RKO (cell line): ENCODE measurements around the gene TPBGL.
A peak's percentile ranks its signal among the peaks of the same experiment; 100 is the strongest.

Source experiments
- DNase-seq: peaks from one replicate; pipeline ENCODE4 v3.0.0-alpha.2; 2016; ENCODE audit warnings: low spot score

TPBGL gene

DNA sequence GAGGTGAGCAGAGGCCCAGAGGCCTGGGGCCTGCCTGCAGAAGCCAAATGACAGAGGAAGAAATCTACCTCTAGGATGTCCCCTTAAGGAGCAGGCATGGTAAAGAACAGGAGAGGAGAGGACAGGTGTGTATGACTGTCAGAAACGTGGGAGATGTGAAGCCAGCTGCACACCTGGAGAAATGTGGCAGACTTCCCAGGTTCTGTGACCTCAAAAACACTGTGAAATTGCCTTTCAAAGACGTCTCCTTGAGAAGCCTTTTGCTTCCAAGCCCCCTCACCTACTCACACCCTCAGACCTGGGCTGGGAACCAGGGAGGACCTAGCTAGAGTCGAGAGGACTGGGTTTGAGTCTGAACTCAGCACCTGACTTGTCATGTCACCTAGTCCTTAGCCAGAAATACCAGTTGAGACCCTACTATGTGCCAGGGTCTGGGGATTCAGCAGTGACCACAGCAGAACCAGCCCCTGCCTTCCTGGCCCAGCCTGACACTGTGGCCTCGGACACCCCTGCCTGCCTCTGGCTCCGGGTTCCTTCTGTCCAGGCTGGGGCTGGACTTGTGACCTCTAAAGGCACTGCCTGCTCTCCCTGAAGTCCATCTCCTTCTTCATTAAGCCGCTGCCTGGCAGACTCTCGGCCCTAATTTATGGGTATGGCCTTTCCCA, 5.6 kb downstream of the TPBGL start:
- no peak for DNase-seq

DNA sequence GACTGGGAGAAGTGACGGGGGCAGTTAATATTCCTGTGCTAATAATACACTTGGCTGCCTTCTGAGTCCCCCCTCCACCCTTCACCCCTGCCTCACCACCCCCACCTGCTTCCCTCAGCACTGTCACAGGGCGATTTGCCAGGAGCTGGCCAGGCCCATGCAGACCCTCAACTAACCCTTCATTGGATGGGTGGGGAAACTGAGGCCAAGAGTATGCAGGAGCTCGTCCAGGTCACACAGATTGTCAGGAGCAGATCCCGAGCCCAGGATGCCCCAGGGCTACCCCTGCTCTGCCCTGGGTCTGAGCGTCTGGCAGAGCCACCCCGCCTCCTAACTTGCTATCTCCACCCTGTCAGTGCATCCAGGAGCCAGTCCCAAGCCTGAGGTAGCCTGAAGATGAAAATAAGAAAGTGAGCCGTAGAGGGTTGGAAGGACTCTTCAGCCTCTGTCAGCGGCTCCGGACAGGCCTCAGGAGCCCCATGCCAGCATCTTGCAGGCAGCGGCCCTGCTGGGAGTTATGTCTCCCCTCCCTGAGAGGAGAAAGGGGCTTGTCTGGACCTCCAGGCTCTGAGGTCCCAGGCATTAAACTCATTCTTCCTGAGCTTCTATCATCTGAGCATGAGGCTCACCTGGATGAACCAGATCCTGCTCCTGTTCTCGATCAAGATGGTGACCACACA, 6.2 kb downstream of the TPBGL start:
- no peak for DNase-seq

DNA sequence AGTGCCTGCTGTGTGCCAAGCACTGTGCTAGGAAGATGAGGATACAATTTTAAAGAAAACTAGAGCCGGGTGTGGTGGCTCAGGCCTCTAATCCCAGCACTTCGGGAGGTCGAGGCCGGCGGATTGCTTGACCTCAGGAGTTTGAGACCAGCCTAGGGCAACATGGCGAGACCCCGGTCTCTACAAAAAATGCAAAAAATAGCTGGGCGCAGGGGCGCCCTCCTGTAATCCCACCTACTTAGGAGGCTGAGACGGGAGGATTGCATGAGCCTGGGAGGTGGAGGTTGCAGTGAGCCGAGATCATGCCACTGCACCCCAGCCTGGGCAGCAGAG, 8.3 kb downstream of the TPBGL start:
- no peak for DNase-seq

DNA sequence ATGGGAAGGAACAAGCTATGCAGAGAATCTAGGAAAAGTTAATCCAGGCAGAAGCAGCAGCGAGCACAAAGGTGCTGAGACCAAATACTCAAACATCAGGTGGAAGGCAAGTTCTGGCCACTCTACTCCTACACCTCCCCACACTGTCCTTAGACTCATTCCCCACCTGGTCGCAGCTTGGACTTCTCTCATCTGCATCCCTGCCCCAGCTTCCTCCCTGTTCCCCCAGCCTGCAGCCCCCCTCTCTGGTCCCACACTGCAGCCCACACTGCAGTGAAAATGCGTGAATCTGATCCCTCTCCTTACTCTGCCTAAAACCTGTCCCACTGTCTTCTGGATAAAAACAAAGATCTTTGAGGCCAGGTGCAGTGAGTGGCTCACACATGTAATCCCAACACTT, 9.1 kb downstream of the TPBGL start:
- no peak for DNase-seq

DNA sequence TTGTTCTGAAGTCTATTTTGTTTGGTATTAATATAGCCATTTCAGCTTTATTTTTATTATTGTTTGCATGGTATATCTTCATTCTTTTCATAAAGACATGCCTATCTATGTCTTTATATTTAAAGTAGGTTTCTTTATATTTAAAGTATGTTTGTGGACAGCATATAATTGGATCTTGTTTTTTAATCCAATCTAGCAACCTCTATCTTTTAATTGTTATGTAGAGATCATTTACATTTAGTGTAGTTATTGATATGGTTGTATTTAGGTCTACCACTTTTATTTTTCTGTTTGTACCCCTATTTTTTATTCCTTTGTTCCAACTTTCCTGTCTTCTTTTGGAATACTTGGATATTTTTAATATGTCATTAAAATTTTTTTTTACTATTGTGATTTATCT, 13.8 kb downstream of the TPBGL start:
- no peak for DNase-seq

DNA sequence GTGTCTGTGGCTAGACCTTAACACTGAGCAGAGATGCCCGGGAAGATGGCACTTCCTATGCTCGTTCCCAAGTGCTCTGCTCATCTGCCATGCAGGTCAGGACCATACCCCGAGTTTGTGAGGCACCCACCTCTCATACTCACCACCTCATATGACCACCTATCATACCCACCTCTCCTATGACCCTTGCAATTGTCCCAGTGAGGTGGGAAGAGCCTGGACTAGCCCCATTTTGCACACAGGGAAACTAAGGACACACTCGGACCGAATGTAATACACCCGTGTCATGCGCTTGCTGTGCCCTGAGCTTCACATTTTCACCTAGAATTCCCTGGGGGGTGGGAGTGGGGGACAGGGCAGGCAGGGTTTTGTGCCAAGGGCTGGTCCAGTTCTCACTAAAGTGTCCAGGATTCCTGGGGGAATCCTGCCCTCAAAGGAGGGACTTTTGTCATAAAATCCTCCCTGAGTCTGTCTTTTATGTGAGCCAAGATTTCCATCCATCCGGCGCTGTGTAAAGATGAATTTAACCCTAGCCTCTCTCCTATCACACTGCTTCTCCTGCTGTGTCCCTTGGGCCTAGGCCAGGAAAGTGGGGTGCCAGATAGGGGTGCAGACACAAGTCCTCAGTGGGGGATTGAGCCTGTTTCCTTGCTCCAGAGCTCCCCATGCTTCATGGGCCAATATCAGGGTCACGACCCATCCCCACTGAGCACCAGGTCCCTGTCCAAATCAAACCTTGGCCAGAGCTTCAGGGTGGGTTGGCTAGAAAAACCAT, 20.0 kb downstream of the TPBGL start:
- DNase-seq = no peak

DNA sequence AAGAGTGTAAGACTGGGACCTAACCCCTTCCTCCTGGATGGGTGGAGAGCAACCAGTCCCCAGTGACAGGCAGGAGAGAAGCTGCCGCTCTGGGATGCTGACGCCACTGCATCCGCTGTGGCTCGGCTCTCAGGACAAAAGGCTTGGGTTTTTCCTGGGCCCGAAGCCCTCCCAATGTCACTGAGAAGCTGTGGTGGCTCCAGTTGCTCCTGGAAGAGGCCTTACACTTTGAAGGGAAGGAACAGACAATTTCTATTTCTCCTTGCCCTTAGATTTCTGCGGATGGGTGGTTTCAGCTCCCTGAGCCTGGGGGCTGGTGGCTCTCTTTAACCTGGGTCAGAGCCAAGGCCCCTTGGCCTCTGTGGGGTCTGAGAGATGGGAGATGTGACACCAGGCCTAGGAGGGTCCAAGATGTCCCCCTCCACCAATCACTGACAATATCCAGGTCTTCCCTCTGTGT, 21.4 kb downstream of the TPBGL start:
- DNase-seq = no peak

DNA sequence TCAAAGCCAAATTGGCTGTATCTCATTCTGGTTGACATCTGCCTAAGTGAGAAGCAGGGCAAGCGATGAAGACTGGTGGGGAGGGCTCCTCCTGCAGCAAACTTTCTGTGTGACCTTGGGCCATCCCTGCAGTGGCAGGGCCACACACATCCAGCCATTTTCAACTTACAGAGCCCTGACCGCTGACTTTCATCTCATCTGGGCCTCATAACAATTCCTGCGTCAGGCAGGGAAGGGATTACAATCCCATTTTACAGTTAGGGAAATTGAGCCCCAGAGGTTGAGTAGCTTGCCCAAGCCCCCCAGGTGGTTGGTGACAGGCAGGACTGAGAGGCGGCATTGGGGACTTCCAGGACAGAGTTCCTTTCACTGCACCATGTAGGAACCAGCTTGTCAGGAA, 21.9 kb downstream of the TPBGL start:
- no peak for DNase-seq

DNA sequence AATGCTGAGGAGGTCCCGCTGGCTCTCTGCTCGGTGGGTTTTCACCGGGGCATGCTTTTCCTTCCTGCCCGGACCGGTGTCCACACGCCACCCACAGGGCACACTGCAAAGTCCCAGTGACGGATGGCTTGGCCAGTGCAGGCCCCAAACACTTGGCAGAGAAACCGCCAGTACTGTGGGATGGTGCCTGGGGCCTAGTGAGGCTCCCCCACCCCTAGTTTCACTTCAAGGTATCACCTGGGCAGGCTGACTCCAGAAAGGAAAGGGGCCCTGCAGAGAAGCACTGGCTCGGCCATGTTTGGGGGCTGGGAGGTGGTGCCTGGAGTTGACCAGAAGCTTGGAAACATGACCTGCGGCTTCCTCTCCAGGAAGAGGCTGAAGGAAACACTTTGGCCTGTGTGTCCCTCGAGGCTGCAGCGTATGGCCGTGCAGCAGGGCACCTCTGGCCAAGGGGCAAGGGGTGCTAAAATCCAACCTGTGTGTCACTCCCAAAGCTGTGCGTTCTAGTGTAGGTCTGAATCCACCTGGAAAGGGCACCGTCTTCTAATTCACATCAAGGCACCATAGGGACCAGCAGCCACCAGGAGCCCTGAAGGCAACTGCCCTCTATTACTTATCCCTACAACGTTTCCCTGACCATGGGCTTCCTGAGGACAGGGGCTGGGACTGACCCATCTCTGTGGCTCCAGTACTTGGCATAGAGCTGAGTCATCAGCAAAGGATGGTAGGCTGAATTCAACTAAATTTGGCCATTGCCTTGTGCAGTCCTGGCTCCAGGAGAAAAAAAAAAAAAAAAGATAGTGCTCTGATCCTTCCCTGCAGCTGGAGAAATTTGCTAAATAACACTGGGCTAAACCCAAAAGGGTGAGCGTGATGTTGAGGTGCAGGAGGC, 22.6 kb downstream of the TPBGL start:
- DNase-seq = no peak

DNA sequence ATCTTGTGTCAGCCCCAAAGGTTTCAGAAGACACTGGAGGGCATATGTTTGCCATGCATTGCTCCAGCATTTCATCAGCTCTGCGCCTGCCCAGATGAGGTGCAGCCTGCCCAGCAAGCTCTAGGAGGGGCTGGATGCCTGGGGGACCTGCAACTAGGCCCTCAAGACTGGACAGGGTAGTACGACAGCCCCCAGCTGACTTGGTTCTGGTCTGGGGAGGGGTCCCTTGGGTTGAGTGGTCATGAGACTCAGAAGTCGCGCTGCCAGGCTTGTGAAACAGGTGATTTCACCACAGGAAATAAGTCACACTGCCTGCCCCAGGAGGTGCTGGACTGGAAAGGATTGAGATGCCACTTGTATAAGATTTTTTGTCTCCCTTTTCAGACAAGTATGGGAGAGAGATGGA, 23.4 kb downstream of the TPBGL start:
- DNase-seq = no peak

DNA sequence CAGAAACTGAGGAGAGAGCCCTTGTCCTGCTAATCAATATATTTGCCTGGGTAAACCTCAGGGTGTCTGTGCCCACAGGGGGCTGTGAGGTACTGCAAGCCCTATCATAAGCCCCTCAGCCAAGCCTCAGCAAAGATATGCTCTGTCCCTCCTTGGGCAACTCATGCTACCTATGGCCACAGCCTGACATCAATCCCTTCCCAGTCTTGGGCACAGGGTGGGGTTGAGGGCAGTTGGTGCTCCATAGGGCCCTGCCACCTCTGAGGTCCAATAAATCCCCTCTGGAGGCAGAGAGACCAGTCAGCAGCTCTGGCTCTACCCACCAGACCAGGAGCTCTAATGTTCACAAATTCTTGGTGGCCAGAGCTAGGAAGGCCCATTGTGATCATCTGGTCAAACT, 23.8 kb downstream of the TPBGL start:
- no peak for DNase-seq

DNA sequence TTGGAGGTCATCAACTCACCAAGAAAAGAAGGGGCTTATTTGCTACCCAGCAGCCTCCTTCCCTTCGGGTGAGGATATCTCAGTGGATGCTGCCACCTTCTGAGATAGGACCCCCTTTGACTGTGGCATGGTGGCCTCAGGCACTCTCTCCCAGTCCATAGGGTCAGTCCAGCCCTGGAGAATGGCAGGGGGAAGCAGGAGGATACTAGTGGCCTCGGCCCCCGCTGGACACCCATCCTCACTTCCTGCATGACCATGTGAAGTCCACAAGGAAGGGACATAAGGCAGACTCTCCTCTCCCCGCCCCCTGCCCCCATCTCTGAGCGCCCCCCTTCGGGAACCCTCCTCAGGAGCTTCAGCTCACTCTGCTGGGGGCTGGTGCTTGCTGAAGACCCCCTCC, 24.4 kb downstream of the TPBGL start:
- no peak for DNase-seq

DNA sequence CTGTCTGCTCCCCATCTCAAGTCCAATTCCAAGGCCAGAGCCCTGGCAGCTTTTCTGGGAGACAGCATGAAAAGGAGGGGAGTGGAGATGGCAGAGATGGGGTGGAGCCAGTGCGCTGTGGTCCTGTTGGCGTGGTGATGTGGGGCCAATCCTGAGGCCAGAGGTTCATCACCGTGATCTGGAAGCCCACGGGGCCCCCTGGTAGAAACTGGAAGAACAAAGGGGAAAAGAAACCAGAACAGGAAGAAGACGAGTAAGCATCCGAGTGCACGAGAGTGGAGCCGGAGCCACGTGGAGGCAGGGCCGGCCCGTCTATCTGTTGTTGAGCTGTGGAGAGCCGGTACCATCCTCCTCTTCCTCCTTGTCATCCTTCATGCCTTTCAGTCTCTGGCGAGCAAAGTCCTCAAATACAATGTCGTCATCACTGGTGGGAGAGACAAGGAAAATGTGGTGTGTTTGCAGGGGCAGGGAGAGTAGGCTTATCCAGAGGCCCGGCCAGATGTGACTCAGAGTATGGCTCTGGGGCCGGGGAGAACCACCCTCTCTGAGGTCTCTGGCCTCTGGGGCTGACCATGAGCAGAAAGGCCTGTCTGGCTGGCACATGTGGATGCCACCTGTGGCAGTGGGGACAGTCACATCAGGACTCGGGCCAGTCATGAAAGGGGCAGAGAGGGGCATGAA, 25.4 kb downstream of the TPBGL start:
- DNase-seq = no peak

DNA sequence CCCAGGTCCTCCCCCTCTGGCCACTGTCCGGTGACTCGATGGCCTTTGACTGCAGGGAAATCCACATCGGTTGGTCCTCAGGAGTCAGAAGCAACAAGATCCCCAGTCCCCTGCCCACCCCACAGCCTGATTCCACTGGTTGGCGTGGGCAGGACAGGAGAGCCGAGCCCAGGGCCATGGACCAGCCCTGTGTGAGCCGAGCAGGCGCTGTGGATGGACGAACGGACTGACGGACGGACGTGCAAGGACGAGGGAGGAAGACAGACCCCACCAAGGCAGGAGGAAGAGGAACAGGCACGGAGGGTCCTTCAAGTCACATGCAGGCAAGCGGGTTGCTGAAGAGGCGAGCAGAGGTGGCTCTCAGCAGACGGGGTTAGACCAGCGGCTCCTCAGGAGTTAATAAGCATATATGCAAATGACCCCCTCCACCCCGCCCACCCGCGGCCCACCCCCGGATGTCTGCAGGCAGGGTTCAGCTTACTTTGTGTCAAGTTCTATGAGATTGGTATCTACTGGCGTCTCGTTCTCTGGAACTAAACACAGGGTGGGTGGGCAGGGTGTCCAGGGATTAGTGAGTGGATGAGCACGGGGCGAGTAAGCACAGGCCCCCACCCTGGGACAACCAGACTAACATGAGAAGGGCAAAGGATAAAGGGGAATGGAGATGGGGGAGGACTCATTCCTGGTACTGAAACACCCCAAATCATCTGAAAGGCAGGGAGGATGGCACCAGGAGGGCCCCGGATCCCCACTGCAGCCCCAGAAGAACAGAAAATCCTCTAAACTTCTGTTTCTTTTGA, 26.8 kb downstream of the TPBGL start:
- DNase-seq = no peak

DNA sequence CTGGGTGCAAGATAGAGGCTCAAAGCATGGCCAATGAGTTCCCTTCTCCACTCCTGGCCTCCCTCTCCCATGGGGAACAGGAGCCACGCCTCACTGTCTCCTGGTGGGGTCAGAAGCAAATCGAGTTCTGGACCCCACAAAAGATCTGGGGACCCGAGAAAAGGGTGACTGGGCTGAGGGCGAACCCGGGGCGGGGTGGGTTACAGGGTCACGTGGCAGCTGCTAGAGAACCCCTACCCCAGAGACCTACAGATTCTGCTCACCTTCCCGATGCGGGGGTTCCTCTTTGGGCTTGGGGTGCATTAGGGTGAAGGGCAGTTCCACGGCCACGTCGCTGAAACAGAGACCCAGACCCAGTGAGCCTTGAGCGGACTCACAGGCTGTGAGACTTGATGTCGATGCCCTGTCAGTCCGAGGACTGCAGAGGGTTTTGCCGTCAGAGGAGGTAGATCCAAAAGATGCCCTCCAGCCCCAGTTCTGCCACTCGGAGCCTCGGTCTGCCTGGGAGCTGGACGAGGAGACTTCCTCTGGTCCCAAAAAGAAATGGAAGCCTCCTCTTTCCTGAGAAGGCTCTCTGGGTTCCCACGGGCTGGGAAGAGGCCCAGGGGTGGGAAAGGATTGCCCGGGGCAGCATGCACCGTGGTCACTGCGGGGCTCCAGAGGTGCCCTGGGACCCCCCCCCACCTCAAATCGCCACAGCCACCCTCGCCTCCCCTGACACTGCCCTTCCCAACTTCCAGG, 28.2 kb downstream of the TPBGL start:
- no peak for DNase-seq

DNA sequence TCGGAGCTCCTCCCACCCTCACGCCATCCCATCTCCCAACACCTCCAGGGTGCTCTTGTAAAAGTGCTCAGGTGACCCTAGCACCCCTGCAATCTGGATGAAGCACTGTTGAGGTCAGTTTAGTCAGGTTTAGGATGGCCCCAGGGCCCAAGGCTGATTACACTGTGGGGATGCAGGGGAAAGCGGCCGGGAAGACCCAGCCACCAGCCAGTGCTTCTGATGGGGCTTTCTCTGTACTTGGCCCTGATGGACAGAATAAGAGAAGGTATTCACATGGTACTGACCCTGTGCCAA, 28.7 kb downstream of the TPBGL start:
- DNase-seq = no peak

DNA sequence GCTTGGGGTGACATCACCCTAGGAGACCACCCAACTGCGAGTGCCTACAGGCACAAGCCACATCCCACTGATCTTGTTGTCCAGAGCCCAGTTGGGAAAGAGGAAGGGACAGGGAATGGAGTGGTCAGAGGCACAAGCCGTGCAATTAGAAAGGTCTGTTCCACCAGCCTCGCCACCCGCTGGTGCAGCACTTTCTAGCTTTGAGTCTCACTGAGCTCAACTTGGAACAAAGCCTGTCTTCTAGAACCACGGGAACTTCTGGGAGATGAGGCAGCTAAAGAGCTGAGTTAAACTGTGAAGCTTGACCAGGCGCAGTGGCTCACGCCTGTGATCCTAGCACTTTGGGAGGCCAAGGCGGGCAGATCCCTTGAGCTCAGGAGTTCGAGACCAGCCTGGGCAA, 29.3 kb downstream of the TPBGL start:
- DNase-seq = no peak

DNA sequence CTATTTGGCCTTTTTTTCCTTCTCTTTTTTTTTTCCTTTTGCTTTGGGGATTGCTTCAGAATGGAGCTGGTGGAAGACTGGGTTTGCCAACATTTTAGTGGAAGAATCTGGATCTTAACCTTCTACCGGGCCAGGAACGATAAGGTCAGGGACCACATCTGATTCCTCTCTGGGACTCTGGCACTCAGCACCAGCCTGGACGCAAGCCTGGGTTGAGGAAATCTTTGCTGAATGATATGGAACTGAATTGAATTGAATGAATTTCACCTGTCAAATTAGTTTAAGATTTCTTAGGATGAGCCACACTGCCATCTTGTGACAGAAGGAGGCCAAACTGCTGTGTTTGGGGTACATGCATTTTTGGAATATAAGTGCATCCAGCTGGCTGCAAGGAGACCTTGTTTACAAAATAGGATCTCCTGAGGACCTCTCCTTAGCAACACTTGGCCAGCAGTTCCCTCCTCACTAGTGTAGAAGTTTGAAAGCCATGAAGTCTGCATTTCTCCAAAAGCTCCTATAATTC, 30.4 kb downstream of the TPBGL start:
- DNase-seq = peak; percentile 45

DNA sequence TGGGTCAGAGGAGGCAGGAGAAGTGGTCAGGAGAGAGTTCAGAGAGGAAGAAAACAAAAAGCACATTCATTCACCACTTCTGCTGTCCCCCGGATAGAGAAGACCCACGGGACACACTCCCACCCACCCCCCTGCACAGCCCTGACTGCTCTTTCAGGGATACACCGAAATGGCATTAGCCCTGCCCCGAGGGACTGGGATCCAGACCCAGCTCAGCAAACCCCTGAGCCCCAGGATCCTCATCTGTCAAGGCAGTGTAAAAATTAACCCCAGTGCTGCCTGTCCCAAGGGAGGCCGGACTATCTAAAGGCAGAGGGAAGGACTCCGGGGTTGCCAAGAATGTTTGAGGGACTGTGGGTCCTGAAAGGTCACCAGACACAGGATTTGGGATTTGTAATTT, 31.2 kb downstream of the TPBGL start:
- DNase-seq = no peak

DNA sequence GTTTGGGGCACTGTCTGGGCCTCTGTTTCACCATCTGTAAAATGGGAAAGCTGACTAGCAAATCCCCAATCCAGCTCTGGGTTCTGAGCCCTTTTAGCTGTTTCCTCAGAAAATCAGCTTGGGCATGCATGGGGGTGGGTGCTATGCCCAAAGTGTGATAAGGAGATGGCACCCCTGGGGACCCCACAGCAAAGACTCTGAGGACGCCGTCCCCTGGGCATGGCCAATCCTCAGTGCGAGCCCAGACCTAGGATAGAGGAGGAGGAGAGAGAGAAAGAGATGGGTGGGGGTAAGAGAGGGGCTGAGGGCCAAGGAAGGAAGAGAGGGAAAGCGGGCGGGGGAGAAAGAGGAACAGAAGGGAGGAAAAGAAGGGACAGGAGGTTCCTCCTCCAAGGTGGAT, 31.8 kb downstream of the TPBGL start:
- no peak for DNase-seq
